GM18907 (cell line): ENCODE results near the gene CLDN18.
A peak's percentile ranks its signal among the peaks of the same experiment; 100 is the strongest.

Experiments used
- ATAC-seq: cut with Tn5 transposase; IDR thresholded peaks from one replicate; pipeline ENCODE4 v1.9.1; 2021; ENCODE audit warnings: mild to moderate bottlenecking, moderate library complexity; ENCODE audit not compliant: unreplicated experiment

CLDN18 gene

GRCh38 chr3:138009476-138010272 lies at the start of gene CLDN18:
Gene CLDN18, plus strand, starts transcription at chr3:138010165. Its CDS starts 61 bp downstream, at chr3:138010226.
- ATAC-seq = no peak

DNA sequence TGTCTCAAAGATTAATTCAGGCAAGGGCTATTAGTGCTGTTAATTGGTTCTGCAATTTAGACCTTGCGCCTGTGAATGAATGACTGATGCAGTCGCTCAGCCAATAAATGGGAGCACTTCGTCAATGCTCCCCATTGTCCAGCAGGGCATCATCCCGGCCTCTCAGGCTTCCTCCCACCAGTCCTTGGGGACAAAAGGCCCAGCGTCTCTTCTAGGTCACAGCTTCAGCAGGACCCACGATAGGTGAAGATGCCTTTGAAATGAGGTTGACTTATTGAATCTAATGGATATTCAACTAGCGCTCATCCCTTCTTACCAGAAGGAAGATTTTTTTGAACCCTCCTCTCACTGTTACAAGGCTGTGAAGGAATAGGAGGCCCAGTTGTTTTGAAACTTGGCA lies 47.7 kb upstream of the CLDN18 start:
- ATAC-seq = no peak

- ATAC-seq = no peak
Observed at GRCh38 chr3:137963463-137963862, 46.5 kb upstream of the CLDN18 start.

- peak; percentile 96 for ATAC-seq
Observed at GRCh38 chr3:137970914-137971831, 38.8 kb upstream of the CLDN18 start.

DNA sequence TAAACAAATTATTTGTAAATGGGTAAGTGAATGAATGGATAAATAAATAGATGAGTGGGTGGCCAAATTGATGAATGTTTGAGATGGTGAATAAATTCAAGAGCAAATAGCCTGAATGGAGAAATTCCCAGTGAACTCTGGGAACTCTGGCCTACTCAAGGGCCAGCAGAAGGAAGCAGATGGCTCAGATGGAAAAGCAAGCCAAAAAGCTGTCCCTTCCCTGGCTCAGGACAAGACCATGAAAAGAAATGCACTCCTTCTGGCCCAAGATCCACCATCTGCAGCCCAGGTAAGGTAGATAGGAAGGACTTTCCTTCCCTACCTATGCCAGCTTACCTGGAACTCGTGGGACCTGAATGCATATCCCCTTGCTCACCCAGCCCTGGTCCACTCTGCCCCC lies 37.6 kb upstream of the CLDN18 start:
- no peak for ATAC-seq

DNA sequence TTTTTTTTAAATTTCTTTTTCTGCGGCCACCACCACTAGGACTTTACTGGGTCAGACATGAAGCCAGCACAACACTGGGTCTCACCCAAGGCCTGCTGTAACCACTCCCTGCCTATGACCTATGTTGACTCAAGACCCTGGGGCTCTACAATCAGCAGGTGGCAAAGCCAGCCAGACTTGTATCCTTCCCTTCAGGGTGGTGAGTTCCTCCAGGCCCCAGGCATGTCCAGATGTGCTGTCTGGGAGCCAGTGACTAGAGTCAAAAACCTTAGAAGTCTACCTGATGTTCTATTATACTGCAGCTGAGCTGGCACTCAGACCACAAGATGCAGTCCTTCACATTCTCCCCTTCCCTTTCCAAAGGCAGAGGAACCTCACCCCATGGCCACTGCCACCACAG lies 31.6 kb upstream of the CLDN18 start:
- ATAC-seq = no peak

GRCh38 chr3:137987723-137988122 lies 22.2 kb upstream of the CLDN18 start:
- ATAC-seq = peak; percentile 44

DNA sequence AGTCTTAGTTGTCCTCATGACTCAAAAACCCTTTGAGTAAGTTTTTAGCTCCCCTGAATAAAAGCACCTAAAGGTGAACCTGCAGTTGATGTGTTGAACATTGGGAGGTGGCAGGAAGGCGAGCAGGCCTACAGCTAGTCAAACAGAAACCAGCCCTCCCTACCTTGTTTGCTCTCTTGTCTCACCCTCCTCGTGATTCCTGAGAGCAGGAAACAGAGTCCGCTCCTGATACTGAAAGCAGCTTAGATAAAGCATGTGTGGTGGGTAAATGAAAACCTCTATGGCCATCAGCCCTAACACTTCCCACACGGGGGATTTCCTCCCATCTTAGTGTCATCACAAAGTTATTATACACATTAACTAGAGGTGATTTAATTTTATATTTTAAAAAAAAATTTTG lies 21.8 kb upstream of the CLDN18 start:
- ATAC-seq = peak; percentile 85

DNA sequence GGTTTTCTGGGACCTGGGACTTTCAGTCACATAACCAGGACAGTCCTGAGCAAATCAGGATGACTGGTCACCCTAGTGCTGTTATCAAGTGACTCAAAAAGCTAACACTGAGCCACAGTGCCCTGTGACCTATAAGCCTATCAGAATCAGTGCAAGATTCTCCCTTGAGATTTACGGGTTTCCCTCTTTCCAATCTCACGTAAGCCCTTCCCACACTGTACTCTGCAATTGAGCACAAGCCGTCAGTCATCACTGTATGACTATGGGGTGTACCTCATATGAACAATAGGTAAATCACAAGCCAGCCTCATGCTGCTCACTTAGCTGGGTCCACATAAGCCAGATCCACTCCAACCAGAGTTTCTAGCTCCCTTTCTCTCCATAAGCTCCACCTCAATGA lies 21.0 kb upstream of the CLDN18 start:
- peak; percentile 81 for ATAC-seq

DNA sequence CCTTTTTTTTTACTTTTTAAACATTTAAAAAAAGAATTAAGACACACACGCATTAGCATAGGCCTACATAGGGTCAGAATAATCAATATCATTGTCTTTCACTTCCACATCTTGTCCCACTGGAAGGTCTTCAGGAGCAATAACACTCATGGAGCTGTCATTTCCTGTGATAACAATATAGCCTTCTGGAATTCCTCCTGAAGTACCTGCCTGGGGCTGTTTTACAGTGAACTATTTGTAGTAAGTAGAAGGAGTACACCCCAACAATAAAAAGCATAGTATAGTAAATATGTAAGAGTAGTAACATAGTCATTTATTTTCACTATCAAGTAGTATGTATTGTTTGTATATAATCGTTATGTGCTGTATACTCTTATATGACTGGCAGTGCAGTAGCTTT lies 19.5 kb upstream of the CLDN18 start:
- no peak for ATAC-seq

- no peak for ATAC-seq
Observed at GRCh38 chr3:137992592-137992991, 17.4 kb upstream of the CLDN18 start.

DNA sequence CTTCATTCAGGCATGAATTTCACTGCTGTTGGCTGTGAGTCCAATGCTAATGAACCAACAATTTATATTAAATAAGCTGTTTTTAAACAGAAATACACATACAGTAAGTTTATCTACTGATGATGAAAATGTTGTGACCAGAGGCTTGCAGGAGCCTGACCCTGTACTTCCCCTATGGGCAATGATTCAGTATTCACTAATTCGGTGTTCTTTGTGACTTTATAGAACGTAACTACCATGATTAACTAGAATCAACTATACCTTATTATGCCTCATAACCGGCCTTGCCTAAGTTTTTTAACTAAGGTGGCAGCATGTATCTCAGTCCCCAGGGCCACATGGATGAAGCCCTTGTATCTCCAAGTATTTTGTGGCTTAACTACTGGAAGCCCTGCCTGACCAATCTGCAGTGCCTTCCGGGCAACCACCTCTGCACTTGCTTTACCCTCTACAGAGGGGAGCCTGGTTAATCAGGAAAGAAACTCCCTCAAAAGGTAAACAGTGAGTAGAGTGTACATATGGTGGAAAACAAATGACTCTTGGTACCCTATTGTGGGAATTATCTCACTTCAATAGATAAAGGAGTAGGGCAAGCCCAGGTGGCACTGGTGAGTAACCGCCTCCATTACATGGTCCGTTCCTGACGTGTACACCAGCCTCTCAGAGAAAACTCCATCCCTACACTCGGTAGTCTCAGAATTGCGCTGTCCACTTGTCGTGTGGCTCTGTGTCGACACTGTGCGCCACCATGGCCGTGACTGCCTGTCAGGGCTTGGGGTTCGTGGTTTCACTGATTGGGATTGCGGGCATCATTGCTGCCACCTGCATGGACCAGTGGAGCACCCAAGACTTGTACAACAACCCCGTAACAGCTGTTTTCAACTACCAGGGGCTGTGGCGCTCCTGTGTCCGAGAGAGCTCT lies 11.6 kb upstream of the CLDN18 start:
- no peak for ATAC-seq

GRCh38 chr3:138003069-138003468 lies 6.9 kb upstream of the CLDN18 start:
- no peak for ATAC-seq

DNA sequence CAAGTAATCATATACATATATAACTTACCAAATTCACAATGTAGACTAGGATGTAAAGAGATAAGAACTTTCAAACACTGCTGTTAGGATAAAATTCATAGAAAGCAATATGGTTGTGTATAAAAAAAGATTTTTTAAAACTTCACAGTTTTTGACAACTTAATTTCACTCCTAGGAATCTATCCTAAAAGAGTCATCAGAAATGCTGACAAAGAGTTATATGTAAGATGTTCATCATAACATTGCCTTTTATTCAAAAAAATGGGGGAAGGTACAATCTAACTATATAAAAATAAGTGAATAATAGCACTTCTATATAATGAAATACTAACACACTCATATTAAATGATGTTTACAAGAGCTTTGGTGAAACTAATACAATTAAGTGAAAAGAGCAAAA lies 4.3 kb upstream of the CLDN18 start:
- no peak for ATAC-seq

DNA sequence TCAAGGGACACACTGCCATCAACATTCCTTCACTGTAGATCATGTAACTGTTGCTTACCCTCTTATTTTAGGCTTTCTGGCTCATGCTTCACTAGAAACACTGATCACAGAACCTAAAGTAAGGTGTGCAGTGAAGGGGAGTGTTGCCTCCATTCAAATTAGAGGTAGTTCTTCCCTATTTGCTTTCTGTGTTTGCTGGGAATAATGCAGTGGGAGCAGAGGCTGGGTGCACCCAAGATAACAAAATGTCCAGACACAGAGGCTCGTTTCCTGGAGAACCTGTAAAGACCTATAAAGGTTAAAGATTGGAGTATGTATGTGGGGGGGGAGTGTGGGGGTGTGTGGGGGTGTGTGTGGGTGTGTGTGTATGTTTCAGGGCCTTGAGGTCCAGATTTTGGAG lies 2.1 kb upstream of the CLDN18 start:
- no peak for ATAC-seq

DNA sequence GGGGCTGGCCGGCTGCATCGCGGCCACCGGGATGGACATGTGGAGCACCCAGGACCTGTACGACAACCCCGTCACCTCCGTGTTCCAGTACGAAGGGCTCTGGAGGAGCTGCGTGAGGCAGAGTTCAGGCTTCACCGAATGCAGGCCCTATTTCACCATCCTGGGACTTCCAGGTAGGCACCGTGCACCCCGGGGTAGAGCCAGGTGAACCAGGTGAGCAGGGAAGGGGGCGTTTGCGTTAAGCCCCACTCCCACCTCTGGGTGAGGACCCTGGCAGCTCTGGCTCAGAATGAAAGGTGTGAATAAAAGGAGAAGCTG lies 267 bp downstream of the CLDN18 start:
- ATAC-seq = no peak

DNA sequence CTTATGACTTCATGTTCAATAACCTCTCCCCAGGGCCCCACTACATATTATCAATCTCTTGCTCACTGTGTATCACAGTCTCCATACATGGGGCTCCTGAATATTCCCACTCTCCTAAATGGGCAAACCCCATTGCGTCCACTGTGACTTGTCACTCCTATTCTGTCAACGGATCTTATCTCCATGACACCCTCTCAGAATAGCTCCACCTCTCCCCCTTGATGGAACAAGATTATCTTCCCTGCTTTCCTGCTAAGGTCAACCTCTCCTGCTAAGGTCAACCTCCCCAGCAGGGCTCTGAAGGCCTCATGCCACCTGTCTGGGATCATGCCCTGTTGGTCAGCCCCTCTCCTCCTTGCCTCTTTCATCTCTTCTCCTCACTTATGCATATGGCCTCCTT lies 1.8 kb downstream of the CLDN18 start:
- no peak for ATAC-seq

- no peak for ATAC-seq
Observed at GRCh38 chr3:138012526-138012925, 2.6 kb downstream of the CLDN18 start.

- no peak for ATAC-seq
Observed at GRCh38 chr3:138016065-138016464, 6.1 kb downstream of the CLDN18 start.

DNA sequence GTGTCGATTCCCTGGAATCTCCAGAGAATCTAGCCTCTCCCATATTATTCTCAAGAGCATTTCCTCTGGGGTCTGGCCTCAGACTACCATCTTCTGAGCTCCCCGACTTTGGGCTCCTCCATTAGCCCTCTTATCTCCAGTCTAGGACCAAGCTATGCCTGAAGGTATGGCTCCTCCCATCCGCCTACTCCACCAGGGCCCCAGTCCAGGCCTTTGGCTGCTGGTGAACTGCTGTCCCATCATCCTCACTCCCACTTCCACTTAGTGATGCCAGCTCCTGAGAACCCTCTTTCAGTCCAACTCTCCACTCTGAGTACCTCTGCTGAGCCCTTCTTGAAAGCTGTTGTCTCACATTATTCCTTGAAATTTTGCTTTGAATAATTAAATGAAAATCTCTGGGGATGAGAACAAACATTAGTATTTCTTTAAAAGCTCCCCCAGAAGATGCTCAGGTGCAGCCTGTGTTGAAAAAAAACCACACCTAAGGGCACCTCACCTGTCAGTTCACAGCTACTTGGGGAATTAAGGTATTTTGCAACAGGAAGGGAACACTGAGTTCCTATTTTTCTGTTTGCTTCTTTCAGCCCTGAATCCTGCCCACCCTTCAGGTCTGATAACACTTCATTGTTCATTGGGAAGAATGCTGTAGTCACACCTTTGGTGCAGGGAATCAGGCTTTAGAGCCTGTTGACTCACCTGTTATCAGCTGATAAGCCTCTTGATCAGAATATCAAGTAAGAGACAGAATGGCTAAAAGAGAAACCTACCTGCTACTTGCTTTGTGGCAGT lies 9.5 kb downstream of the CLDN18 start:
- no peak for ATAC-seq
